Lower leg skin (tissue), 3 donors: Measurements from ENCODE around the gene ADGRA1.

Source experiments
- POLR2A ChIP-seq, 2 donors: fragments of 450-650 bp; IDR thresholded peaks; one replicate each; pipeline ENCODE4 v1.6.1; 2016 to 2017; ENCODE audit warnings: antibody characterized with exemption in 2 of 2, mild to moderate bottlenecking in 1 of 2, moderate library complexity in 1 of 2
- TF ChIP-seq, protein P1 (sequence below), 3 donors: fragments of 450-650 bp; IDR thresholded peaks; one replicate each; pipeline ENCODE4 v1.5.1; 2016; ENCODE audit warnings: antibody characterized with exemption in 3 of 3, mild to moderate bottlenecking in 3 of 3, moderate library complexity in 2 of 3

DNA sequence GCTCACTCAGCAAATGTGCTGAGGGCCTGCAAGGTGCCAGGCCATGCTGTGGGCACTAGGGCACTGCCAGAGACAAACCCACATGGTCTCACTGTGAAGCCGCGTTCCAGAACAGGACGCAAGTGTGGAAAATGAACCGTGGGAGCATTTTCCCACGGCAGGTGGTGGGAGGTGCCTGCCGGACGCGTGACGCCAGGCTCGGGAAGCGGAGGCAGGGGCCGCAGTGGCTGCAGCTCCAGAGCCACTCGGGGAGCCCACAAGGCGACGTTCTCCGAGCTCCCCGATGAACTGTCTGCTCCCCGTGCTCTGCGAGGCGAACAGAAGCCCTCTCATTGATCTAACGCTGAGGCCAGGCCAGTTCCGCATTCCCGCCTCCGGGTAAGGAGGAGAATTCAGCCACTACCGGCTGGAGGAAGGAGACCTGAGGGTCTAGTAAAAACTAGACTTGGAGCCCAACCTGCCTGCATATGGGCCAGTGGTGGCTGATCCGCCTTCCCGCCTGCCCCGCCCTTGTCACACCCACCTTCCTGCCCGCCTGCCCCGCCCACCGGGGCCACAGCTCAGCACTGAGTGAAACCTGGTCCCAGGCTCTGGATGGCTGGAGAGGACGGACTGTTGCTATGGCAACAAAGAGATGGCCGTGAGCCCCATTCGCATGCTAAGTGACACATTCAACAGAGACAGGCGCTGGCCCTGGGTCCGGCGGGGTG is 13.1 kb downstream of the ADGRA1 start:
- TF ChIP-seq, protein P1, sequence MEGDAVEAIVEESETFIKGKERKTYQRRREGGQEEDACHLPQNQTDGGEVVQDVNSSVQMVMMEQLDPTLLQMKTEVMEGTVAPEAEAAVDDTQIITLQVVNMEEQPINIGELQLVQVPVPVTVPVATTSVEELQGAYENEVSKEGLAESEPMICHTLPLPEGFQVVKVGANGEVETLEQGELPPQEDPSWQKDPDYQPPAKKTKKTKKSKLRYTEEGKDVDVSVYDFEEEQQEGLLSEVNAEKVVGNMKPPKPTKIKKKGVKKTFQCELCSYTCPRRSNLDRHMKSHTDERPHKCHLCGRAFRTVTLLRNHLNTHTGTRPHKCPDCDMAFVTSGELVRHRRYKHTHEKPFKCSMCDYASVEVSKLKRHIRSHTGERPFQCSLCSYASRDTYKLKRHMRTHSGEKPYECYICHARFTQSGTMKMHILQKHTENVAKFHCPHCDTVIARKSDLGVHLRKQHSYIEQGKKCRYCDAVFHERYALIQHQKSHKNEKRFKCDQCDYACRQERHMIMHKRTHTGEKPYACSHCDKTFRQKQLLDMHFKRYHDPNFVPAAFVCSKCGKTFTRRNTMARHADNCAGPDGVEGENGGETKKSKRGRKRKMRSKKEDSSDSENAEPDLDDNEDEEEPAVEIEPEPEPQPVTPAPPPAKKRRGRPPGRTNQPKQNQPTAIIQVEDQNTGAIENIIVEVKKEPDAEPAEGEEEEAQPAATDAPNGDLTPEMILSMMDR (IDR thresholded peaks at IDR 0.05): no peak
- no peak for TF ChIP-seq POLR2A (IDR thresholded peaks at IDR 0.05)
